ENCODE results near the gene ALPP.
"Not testable (repeated sequence)": the region's sequence is repeated elsewhere in the genome, so short reads cannot be mapped to it uniquely, and the experiment has no call there.

- not testable (repeated sequence) for TF ChIP-seq EZH2 (IDR thresholded peaks at IDR 0.05; ENCODE audit: borderline replicate concordance, low read length); CTCF (IDR thresholded peaks at IDR 0.05; ENCODE audit: low read length)
These were observed 44.2 kb upstream of the ALPP start for GRCh38 chr2:232334136-232334884.
